Small intestine (tissue), 7 donors: ENCODE data around the gene XYLT2. TPM values are rescaled to one million over a fixed set of nuclear protein-coding genes. Genes with fewer than 3 reads are reported as not detected.

ENCODE experiments used
- DNase-seq, 2 donors: peaks; one replicate each; pipeline versions ENCODE4 v3.0.0 to v3.0.0-alpha.2; 2013
- FAIRE-seq: peaks from 2 replicates; lab custom pipeline; 2012; peaks lifted over from hg19 to GRCh38; lab: Jason Lieb, UNC
- H3K27ac ChIP-seq, 3 donors: one replicate each; pipeline ENCODE4 v1.5.1; 2013; ENCODE audit warnings: low read length in 2 of 3, mild to moderate bottlenecking in 2 of 3, control low read depth in 1 of 3, inconsistent platforms in 1 of 3, low read depth in 1 of 3, moderate library complexity in 1 of 3
- H3K27me3 ChIP-seq, 3 donors: one replicate each; pipeline ENCODE4 v1.6.1; 2013; ENCODE audit warnings: low read length in 3 of 3, inconsistent platforms in 1 of 3; ENCODE audit not compliant: control insufficient read depth in 3 of 3, insufficient read depth in 3 of 3
- H3K36me3 ChIP-seq, 3 donors: one replicate each; pipeline ENCODE4 v1.6.1; 2013; ENCODE audit warnings: low read length in 3 of 3, inconsistent platforms in 1 of 3, low read depth in 1 of 3, mild to moderate bottlenecking in 1 of 3, moderate library complexity in 1 of 3; ENCODE audit not compliant: control insufficient read depth in 3 of 3, insufficient read depth in 2 of 3
- H3K4me1 ChIP-seq, 3 donors: one replicate each; pipeline ENCODE4 v1.6.1; 2013; ENCODE audit warnings: low read length in 2 of 3, inconsistent platforms in 1 of 3, low read depth in 1 of 3, mild to moderate bottlenecking in 1 of 3, moderate library complexity in 1 of 3; ENCODE audit not compliant: control insufficient read depth in 3 of 3, insufficient read depth in 2 of 3
- H3K4me3 ChIP-seq, 3 donors: one replicate each; pipeline ENCODE4 v1.5.1; 2013; ENCODE audit warnings: low read length in 3 of 3, control low read depth in 1 of 3, inconsistent platforms in 1 of 3, low read depth in 1 of 3, mild to moderate bottlenecking in 1 of 3, moderate library complexity in 1 of 3
- H3K9me3 ChIP-seq, 2 donors: one replicate each; pipeline ENCODE4 v1.6.1; 2013; ENCODE audit warnings: low read depth in 1 of 2, low read length in 1 of 2; ENCODE audit not compliant: control insufficient read depth in 2 of 2, insufficient read depth in 1 of 2
- WGBS, 3 donors: extraction: QIAGEN DNeasy Blood & Tissue Kit; methylation state at CpG; one replicate each; pipeline ENCODE4 v1.1.7; 2013; 5-methylcytosine and 5-hydroxymethylcytosine counted together
- polyA plus RNA-seq, 4 donors: library from polyadenylated mRNA; stranded (reverse) in 3 of 4; unstranded in 1 of 4; fragments of 200-250 nt in 3 of 4; fragments of 120-200 nt in 1 of 4; gene quantifications; one replicate each; pipeline versions ENCODE4 v1.2.1 to v1.2.3, GENCODE V29; 2013
- donor health status: healthy with polysubstance abuse.
- donor health status: control.
- donor health status: control.
- donor health status: Bipolar disorder and iron deficiency.
- donor health status: healthy.

Gene XYLT2
- polyA plus RNA-seq, 4 donors, result 3.8 to 18.2 (median 6.7) TPM

DNA sequence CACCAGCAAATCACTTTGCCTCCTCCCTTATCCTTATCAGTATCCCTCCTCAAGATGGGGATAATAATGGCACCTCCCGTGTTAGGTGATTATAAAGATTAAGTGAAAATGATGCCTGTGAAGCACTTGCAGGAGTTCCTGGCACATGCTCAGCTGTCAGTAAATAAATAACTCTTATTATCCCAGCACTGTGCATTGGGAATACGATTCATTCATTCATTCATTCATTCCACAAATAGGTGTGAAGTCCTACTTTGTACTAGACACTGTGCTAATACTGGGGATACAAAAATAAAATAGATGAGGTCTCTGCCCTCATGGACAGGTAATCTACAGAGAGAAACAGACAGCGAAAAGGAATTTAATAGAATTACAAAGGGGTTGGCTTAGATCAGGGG lies 2.0 kb downstream of the XYLT2 start:
- DNase-seq (no peak), FAIRE-seq (no peak)
- Histone ChIP-seq H3K9me3 (no peaks in the 10 kb centered on the region), H3K27me3 (no peaks in the 10 kb centered on the region), H3K36me3 (peaks cover 0 to 25% (median 0%) of the 10 kb centered on the region in 3 donors), H3K4me1 (peaks cover 1 to 15% (median 3%) of the 10 kb centered on the region in 3 donors), H3K4me3 (no peak overlapping the region), H3K27ac (no peak overlapping the region)
- WGBS, 3 donors, result 37 to 68% (median 51%) methylated on average over 3 of the region's 3 CpGs

DNA sequence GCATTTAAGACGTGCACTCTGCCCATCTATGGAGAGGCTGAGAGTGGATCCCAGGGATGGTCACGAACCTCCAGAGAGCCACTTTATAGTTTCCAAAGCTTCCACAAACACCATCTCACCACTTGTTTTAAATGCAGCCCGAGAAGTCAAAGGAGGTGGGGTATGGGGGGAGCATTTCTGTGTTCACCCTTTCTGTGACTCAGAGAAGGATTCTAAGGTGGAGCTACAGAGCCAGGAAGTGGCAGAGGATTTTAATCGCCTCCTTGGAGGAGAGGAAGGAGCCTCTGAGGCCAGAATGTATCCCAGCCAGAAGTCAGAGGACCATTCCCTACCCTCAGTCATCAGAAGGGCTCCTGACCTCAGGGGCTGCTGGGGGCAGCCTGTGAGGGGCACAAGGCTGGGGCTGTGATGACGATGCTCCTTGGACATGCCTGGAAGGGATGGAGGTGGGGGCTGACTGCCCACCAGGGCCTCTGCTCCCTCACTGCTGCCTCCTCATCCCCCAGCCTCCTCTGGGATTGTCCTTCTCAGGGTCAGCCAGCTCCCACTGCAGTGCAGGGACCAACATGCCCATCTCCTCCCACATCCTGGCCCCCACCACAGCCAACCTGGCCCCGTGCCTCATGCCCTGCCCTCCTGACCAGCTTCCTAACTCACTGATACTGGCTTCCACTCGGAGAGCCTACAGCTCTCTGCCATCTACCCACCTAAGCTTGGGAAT lies 2.8 kb downstream of the XYLT2 start:
- WGBS, 3 donors, result 73 to 81% (median 76%) methylated on average over 7 of the region's 7 CpGs
- peaks cover 1 to 15% (median 3%) of the 10 kb centered on the region in 3 donors for H3K4me1 ChIP-seq
- peaks cover 0 to 33% (median 0%) of the 10 kb centered on the region in 3 donors for H3K36me3 ChIP-seq
- no peak for DNase-seq
- H3K27me3 ChIP-seq, result no peaks in the 10 kb centered on the region
- FAIRE-seq, result no peak
- no peak overlapping the region for H3K27ac ChIP-seq
- H3K9me3 ChIP-seq, result no peaks in the 10 kb centered on the region
- H3K4me3 ChIP-seq, result no peak overlapping the region

DNA sequence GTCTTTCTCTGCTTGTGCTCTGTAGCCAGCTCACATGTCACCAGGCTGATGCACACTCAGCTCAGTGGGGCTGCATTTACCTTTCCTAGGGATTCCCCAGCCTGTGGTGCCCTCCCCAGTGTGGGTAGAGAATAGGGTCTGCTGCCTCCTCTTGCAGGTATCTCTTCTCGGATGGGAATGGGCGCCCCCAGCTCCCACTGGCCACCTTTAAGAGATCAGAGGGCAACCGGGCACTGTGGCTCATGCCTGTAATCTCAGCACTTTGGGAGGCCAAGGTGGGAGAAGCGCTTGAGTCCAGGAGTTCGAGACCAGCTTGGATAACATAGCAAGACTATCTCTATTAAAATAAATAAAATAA lies 3.3 kb downstream of the XYLT2 start:
- DNase-seq, result no peak
- H3K27me3 ChIP-seq, result no peaks in the 10 kb centered on the region
- no peak overlapping the region for H3K27ac ChIP-seq
- H3K4me3 ChIP-seq, result no peak overlapping the region
- no peak for FAIRE-seq
- peaks cover 1 to 15% (median 3%) of the 10 kb centered on the region in 3 donors for H3K4me1 ChIP-seq
- peaks cover 0 to 38% (median 3%) of the 10 kb centered on the region in 3 donors for H3K36me3 ChIP-seq
- WGBS, 3 donors, result 83 to 96% (median 93%) methylated on average over 5 of the region's 5 CpGs
- no peaks in the 10 kb centered on the region for H3K9me3 ChIP-seq

DNA sequence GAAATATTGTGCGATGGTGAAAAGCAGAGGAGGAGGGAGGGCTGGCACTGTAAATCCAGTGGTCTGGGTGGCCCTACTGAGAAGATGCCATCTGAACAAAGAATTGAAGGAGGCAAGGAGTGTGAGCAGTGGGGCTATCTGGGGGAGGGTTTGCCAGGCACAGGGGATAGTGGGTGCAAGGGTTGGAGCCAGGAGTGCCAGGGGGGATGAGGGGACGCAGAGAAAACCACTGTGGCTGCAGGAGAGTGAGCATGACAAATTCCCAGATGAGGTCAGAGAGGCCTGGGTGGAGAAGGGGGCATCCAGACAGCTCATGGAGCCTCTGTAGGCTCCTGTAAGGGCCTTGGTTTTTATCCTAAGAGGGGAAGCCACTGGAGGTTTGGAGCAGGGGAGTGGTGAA lies 4.8 kb downstream of the XYLT2 start:
- WGBS, 3 donors, result 86 to 95% (median 92%) methylated on average over 2 of the region's 2 CpGs
- H3K27me3 ChIP-seq, result no peaks in the 10 kb centered on the region
- FAIRE-seq, result no peak
- H3K4me3 ChIP-seq, result no peak overlapping the region
- DNase-seq, result no peak
- H3K9me3 ChIP-seq, result no peaks in the 10 kb centered on the region
- H3K27ac ChIP-seq, result no peak overlapping the region
- peaks cover 3 to 53% (median 9%) of the 10 kb centered on the region in 3 donors for H3K36me3 ChIP-seq
- H3K4me1 ChIP-seq, result peaks cover 1 to 9% (median 3%) of the 10 kb centered on the region in 3 donors

DNA sequence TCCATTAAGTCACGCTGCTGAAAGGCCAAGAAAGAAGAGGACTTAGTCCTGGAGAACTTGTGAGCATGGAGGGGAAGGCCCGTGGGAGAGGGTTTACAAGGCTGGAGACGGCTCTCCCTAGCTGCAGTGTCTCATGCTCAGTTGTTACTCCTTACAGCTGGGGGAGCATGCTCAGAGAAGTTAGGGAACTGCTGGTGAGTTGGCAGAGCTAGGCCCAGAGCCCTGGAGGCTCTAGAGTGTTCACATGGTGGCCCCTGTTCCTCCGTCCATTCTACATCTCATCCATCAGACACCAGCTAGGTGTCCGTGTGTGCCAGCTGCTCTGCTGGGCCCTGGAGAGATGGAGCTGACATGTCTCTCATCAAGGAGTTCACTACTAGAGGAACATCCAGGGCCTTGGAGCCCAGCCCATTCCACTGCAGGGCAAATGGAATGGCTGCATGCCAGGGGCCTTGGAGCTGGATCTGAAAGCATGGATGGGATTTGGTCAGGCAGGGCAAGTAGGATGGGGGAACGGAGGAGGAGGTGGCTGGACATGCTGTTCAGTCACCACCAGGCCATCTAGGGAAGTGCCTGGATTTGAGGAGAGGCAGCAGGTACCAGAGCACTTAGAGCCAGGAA lies 6.3 kb downstream of the XYLT2 start:
- WGBS, 3 donors, result 72 to 89% (median 78%) methylated on average over 6 of the region's 6 CpGs
- no peak overlapping the region for H3K4me3 ChIP-seq
- H3K4me1 ChIP-seq, result peaks cover 0 to 3% (median 3%) of the 10 kb centered on the region in 3 donors
- DNase-seq, result no peak
- no peak overlapping the region for H3K27ac ChIP-seq
- no peak for FAIRE-seq
- peaks cover 9 to 68% (median 9%) of the 10 kb centered on the region in 3 donors for H3K36me3 ChIP-seq
- H3K9me3 ChIP-seq, result no peaks in the 10 kb centered on the region
- no peaks in the 10 kb centered on the region for H3K27me3 ChIP-seq

DNA sequence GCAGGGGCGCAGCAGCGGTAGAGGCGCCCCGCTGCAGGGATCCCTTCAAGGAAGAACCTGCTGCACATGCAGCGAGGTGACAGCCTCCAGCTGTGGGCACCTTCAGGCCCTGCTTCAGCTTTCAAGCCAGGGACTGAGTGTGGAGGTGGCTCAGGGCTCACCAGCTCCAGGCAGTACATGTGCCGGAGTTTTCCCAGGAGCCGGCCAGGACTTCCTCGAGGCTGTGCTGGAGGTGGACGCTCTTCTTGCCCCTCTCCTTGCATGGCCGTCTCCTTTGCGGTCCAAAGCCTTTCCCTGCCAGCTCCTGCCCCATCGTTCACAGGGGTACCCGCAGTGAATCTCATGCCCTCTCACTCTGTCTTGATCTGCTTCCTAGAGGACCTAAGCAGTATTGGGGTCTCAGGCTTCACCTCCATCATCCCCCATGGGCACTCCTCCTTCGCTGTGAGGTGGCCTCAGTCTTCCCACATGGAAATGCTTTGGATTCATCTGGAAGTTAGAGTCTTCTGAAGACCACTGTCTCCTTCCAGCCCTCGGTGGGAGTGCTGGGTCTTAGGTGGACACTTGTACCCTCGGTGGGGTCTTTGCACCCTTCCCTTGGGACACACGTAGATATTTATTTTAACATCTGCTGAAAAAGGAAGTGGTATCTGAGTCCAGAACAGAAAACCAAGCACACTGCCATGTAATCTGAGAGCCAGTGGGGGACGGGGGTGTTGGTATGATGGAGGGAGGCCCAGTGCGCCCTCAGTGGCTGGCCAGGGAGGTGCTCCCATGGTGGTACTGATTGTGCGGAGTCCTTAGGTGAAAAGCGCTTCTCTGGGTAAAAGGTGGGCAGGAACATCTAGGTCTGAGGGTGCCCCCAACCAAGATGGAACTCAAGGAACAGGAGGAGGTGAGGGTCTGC lies 7.0 kb downstream of the XYLT2 start:
- FAIRE-seq, result no peak
- 90 to 94% (median 94%) methylated on average over 21 of the region's 21 CpGs for WGBS, 3 donors
- Histone ChIP-seq H3K4me3 (no peak overlapping the region), H3K27ac (no peak overlapping the region), H3K4me1 (no peaks in the 10 kb centered on the region), H3K36me3 (peaks cover 9 to 74% (median 9%) of the 10 kb centered on the region in 3 donors), H3K27me3 (no peaks in the 10 kb centered on the region), H3K9me3 (no peaks in the 10 kb centered on the region)
- DNase-seq, result no peak

DNA sequence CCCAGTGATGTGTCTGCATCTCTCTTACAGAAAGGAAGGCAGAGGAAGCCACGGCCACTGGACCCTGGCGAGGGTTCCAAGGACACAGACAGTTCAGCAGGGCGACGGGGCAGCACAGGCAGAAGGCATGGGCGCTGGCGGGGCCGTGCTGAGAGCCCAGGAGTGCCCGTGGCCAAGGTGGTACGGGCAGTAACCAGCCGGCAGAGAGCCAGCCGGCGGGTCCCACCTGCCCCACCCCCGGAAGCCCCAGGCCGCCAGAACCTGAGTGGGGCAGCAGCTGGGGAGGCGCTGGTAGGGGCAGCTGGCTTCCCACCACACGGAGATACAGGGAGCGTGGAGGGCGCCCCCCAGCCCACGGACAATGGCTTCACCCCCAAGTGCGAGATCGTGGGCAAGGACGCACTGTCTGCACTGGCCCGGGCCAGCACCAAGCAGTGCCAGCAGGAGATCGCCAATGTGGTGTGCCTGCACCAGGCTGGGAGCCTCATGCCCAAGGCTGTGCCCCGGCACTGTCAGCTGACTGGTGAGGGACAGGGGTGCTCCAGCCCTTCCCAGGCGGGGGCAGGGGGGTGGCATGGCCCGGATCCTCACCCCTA lies 7.8 kb downstream of the XYLT2 start:
- no peak for FAIRE-seq
- H3K36me3 ChIP-seq, result peaks cover 11 to 80% (median 12%) of the 10 kb centered on the region in 3 donors
- H3K27ac ChIP-seq, result no peak overlapping the region
- H3K4me3 ChIP-seq, result no peak overlapping the region
- no peaks in the 10 kb centered on the region for H3K27me3 ChIP-seq
- no peaks in the 10 kb centered on the region for H3K4me1 ChIP-seq
- H3K9me3 ChIP-seq, result no peaks in the 10 kb centered on the region
- DNase-seq, result no peak
- WGBS, 3 donors, result 93 to 97% (median 95%) methylated on average over 25 to 27 of the region's 27 CpGs

DNA sequence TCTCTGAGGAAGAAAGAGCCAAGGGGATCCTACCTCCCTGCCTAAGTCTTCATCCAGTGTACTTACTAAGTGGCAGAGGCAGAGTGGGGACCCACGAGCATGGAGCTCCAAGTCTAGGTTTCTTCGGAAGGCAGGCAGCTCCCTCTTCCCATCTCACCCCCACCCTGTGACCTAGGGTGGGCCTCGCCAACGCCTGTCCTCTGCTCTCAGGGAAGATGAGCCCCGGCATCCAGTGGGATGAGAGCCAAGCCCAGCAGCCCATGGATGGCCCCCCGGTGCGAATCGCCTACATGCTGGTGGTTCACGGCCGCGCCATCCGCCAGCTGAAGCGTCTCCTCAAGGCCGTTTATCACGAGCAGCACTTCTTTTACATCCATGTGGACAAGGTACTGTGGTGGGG lies 8.3 kb downstream of the XYLT2 start:
- no peak overlapping the region for H3K27ac ChIP-seq
- H3K27me3 ChIP-seq, result no peaks in the 10 kb centered on the region
- no peak overlapping the region for H3K4me3 ChIP-seq
- H3K36me3 ChIP-seq, result peaks cover 11 to 81% (median 13%) of the 10 kb centered on the region in 3 donors
- no peaks in the 10 kb centered on the region for H3K4me1 ChIP-seq
- no peak for FAIRE-seq
- no peaks in the 10 kb centered on the region for H3K9me3 ChIP-seq
- no peak for DNase-seq
- 95% methylated on average over 15 of the region's 15 CpGs for WGBS, 3 donors
